Ishikawa (cell line): Measurements from ENCODE around the gene MEIS3.

Source experiments
- CEBPB ChIP-seq: IDR thresholded peaks from 2 replicates; pipeline ENCODE4 v1.6.1; 2012
- EP300 ChIP-seq: IDR thresholded peaks from 2 replicates; pipeline ENCODE4 v1.6.1; 2012; ENCODE audit warnings: borderline replicate concordance
- TCF12 ChIP-seq: IDR thresholded peaks from 2 replicates; pipeline ENCODE4 v1.6.1; 2012; ENCODE audit warnings: low read depth
- TF ChIP-seq, protein P1 (sequence below): IDR thresholded peaks from 2 replicates; pipeline ENCODE4 v1.6.1; 2012

DNA sequence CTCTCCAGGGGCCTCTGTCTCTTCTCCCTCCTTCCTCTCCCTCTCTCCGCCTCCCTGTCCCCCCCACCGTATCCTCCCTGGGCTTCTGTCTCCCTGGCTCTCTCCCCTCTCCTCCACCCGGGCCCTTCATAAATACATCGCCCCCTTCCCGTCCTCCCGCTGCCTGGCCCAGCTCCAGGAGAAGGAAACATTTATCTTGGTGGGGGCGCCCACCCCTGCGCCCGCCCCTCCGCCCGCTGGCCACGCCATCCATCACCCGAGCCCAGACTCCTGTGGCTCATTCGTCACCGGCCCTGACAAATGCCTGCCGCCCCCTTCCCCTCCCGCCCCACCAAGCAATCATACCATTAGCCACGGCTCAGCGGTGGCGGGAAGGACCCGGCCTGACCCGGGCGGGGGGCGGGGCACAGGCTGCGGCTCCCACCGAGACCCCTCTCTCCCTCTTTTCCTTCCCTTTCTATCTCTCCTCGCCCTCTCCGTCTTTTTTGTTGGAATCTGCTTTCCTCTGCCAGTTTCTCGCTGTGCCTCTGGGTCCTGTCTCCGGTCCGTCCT lies 2.6 kb upstream of the MEIS3 start:
- TF ChIP-seq, protein P1, sequence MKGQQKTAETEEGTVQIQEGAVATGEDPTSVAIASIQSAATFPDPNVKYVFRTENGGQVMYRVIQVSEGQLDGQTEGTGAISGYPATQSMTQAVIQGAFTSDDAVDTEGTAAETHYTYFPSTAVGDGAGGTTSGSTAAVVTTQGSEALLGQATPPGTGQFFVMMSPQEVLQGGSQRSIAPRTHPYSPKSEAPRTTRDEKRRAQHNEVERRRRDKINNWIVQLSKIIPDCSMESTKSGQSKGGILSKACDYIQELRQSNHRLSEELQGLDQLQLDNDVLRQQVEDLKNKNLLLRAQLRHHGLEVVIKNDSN = no peak
- TF ChIP-seq CEBPB (no peak), EP300 (no peak), TCF12 (no peak)
